ENCODE data around the gene C16orf90.
"Not testable (repeated sequence)": the region's sequence is repeated elsewhere in the genome, so short reads cannot be mapped to it uniquely, and the experiment has no call there.

The C16orf90 gene

GRCh38 chr16:3482659-3483241, 12.5 kb downstream of the C16orf90 start:
- DNase-seq, result no peak

GRCh38 chr16:3481696-3482658, 13.3 kb downstream of the C16orf90 start:
- no peak for DNase-seq

DNA sequence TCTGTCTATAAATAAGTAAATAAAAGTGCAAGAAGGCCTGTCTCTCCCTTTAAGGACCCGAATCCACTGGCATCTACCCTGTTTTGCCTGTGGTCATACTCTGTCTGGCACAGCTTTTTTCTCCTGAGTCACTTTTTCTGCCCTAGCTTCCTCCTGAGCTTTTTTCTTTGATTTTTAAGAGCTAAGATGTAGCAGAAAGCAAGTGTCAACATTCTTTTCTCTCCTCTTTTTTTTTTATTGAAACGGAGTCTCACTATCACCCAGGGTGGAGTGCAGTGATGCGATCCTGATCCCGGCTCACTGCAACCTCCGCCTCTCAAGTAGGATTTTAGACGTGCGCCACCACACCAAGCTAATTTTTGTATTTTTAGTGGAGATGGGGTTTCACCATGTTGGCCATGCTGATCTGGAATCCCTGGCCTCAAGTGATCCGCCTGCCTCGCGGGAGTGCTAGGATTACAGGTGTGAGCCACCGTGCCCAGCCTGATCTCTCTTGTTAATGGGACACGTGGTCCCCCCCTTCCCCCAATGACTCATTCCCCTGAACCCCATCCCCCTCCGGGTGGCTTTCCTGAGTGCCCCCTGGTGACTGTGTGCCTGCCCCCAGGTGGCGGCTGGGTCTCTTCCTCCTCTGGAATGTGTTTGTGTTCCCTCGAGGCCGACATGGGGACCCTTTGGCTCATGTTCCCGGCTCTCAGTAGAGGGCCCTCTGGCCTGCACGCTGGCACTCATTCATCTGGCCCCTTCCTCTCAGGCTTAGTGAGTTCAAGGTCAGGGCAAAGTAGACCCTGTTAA, 14.2 kb downstream of the C16orf90 start:
- DNase-seq, result peak; percentile 35

- no peak for DNase-seq
These were observed 15.6 kb downstream of the C16orf90 start for GRCh38 chr16:3479654-3480216.

DNA sequence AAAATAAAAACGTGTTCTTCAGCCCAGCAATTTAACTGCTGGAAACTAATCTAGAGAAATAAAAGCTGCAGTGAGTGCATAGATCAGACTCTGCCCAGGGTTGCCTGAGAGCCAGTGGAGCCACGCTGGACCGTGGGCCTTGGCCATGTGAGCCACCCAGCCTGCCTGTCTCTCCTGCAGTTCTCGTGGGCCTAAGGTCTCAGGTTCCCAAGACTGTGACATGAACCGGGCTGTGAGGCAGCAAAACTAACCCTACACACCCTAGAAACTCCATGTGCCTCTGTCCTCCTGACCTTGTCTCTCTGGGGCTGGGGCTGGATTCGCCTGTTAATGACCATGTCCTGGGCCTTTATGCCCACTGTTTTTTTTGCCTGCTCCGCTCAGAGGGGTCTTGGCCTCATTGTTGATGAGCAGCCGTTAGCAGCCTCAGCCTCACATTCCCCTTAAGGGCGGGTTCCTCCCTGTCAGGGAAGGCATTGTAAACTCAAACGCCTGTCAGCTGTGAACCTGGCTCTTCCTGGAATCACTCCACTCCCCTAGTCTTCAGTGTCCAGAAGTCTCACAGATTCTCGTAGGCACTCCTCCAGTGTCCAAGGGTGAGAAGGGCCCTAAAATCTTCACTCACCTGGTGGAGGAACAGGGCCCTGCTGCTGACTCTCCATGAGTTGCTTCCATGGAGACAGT, 16.9 kb downstream of the C16orf90 start:
- DNase-seq, result no peak

DNA sequence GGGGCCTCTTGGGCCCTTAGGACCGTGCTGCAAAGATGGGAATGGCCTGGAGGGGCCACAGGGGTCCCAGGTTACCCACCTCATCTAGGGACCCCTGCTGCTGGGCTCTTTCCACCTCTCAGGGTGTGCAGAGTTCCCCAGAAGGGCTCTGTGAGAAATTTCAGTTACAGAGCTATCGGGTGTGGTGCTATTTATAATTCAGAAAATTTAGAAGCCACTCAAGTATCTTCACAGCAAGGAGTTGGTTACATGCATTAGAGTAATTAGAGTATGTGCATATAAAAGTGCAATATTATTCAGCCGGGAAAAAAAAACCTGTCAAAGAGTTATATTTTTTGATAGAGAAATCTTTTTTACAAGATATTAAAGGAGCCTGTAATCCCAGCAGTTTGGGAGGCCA, 18.9 kb downstream of the C16orf90 start:
- no peak for DNase-seq

DNA sequence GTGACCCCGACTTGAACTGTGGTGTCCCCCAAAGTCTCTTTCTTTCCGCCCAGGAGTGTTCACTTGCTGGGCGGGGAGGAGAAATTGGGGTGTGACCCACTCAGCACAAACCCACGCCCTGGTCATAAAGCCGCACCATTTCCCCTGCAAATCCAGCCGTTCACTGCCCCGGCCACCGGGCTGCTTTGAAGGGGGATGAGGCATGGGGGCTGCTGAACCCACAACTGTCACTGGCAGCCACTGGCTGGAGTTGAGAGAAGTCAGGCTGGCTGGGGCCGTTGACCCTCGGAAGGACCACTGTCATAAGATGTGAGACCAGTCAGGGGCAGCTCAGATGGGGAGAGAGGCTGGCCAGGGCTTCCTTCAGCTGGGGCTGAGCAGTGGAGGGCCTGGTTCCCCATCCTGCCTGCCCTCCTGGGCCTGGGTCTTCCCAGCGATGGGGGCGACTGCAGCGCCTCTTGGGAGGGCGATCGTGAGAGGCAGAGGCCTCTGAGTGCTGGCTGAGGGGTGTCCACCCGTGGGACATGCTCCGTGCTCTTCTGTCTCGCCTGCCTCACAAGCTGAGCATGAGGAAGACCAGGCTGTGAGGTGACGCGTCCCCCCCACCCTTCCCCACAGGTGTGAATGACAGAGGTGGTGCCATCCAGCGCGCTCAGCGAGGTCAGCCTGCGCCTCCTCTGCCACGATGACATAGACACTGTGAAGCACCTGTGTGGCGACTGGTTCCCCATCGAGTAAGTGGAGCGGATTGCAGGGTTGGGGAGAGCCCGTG, 19.5 kb downstream of the C16orf90 start:
- no peak for DNase-seq

DNA sequence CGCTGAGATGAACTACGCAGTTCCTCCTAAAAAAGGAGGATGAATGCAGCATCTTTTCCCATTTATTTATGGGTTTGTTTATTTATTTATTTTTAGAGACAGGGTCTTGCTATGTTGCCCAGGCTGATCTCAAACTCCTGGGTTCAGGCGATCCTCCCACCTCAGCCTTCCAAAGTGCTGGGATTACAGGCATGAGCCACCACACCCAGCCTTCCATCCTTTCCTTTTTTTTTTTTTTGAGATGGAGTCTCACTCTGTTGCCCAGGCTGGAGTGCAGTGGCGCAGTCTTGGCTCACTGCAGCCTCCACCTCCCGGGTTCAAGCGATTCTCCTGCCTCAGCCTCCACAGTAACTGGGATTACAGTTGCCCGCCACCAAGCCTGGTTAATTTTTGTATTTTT, 20.4 kb downstream of the C16orf90 start:
- DNase-seq, result not testable (repeated sequence)

DNA sequence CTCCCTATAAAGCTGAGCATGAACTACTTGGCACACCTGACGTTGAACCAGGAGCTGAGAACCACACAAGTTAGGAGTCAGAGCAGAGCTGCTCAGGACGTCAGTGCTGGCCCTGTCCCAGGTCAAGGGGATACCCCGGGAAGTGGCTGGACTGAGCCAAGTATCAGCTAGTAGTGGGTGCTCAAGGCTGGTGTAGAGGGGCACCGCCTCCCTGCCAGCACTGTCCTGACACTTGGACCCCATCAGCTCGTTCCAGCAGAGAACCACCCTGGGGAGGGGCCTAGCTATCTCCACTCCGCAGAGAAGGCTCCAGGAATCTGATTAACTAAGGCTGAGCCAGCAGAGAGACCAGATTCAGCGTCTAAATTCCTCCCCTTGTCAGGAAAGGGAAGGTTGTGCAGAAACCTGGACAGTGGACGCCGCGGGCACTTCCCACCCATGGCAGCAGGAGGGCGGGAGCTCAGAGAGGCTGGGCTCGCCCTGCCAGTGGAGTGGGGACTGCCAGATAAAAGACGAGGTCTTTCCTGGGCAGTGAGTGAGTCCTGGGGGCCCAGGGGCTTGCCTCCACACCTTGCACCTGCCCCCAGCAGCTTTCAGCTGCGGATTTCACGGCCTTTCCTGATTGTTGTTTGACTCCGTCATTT, 21.0 kb downstream of the C16orf90 start:
- no peak for DNase-seq

GRCh38 chr16:3473596-3473943, 21.7 kb downstream of the C16orf90 start:
- not testable (repeated sequence) for DNase-seq

- no peak for DNase-seq
These were observed 22.3 kb downstream of the C16orf90 start for GRCh38 chr16:3472878-3473595.

- no peak for DNase-seq
These were observed 23.6 kb downstream of the C16orf90 start for GRCh38 chr16:3471518-3472176.

DNA sequence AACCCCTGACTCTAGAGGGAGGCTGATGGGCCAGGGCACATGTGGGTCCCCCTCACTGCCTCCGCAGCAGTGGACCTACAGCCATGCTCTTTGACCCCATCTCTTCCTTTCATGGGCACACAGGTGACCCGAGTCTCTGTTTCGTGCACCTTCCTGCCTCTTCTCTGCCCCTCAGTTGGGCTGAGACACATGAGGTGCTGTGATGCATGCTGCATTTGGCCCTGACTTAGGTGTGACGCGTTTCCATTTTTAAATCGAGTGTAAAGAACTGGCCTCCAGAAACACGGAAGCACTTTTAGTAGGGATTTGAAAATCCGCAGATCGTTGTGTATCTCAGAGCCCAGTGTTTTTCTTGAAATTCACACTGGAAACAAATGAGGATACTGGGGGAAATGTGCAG, 24.6 kb downstream of the C16orf90 start:
- DNase-seq, result no peak

- no peak for DNase-seq
These were observed 25.6 kb downstream of the C16orf90 start for GRCh38 chr16:3469736-3470135.

- no peak for DNase-seq
These were observed 26.8 kb downstream of the C16orf90 start for GRCh38 chr16:3468501-3468900.

DNA sequence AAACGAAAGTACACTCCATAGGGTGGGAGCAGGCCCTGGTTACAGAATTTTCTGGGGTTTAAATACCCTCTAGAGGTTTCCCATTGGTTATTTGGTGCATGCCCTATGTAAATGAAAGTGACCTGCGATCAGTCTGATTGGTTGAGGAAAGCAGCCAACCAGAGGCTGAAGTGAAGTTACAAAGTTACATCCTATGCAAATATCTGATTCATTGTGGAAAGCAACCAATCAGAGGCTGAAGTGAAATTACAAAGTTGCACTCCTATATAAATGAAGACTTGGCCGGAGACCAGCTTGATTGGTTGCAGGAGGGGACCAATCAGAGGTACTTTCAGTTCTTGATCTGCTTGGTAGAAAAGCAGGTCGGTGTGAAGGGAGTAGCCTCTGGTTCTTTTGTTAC, 27.4 kb downstream of the C16orf90 start:
- no peak for DNase-seq

- DNase-seq, result no peak
These were observed 28.1 kb downstream of the C16orf90 start for GRCh38 chr16:3467182-3467581.

GRCh38 chr16:3465911-3466584, 29.2 kb downstream of the C16orf90 start:
- DNase-seq, result no peak

GRCh38 chr16:3465301-3465700, 30.0 kb downstream of the C16orf90 start:
- DNase-seq, result no peak
